ENCODE measurements around the gene SCAF11.

DNA sequence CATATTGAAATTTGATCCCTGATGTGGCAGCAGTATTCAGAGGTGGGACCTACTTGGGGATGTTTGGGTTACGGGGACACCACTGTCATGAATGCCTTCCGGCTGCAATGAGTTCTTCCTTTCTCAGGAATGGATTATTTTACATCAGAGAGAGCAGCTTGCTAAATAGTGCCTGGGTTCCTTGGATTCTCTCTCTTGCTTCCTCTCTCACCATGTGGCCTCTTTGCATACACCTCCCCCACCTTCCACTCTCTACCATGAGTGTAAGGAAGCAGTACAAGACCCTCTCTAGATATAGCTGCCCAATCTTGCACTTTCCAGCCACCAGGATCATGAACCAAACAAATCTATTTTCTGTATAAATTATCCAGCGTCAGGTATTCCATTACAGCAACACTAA, 15.4 kb upstream of the SCAF11 start:
- TF ChIP-seq, protein P1, sequence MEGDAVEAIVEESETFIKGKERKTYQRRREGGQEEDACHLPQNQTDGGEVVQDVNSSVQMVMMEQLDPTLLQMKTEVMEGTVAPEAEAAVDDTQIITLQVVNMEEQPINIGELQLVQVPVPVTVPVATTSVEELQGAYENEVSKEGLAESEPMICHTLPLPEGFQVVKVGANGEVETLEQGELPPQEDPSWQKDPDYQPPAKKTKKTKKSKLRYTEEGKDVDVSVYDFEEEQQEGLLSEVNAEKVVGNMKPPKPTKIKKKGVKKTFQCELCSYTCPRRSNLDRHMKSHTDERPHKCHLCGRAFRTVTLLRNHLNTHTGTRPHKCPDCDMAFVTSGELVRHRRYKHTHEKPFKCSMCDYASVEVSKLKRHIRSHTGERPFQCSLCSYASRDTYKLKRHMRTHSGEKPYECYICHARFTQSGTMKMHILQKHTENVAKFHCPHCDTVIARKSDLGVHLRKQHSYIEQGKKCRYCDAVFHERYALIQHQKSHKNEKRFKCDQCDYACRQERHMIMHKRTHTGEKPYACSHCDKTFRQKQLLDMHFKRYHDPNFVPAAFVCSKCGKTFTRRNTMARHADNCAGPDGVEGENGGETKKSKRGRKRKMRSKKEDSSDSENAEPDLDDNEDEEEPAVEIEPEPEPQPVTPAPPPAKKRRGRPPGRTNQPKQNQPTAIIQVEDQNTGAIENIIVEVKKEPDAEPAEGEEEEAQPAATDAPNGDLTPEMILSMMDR (IDR thresholded peaks at IDR 0.05), result no peak
- TF ChIP-seq EP300 (IDR thresholded peaks at IDR 0.05; ENCODE audit: low read depth) (no peak), POLR2AphosphoS5 (IDR thresholded peaks at IDR 0.05) (no peak), POLR2A (IDR thresholded peaks at IDR 0.05) (no peak)

Measured in transverse colon (tissue), 4 donors.